Measurements from ENCODE around the gene ARL5C.

DNA sequence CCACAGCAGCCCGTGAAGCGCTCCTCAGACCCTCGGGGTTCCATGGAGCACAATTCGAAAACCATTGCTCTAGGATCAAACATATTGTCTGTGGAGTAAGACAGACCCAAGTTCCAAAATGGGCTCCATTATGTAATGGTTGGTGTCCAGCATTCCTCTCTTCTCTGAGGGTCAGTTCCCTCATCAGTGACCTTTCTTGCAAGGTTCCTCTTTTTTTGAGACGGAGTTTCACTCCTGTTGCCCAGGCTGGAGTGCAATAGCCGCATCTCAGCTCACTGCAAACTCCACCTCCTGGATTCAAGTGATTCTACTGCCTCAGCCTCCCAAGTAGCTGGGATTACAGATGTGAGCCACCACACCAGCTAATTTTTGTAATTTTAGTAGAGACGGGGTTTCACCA lies 43.0 kb downstream of the ARL5C start:
- TF ChIP-seq, protein P1, sequence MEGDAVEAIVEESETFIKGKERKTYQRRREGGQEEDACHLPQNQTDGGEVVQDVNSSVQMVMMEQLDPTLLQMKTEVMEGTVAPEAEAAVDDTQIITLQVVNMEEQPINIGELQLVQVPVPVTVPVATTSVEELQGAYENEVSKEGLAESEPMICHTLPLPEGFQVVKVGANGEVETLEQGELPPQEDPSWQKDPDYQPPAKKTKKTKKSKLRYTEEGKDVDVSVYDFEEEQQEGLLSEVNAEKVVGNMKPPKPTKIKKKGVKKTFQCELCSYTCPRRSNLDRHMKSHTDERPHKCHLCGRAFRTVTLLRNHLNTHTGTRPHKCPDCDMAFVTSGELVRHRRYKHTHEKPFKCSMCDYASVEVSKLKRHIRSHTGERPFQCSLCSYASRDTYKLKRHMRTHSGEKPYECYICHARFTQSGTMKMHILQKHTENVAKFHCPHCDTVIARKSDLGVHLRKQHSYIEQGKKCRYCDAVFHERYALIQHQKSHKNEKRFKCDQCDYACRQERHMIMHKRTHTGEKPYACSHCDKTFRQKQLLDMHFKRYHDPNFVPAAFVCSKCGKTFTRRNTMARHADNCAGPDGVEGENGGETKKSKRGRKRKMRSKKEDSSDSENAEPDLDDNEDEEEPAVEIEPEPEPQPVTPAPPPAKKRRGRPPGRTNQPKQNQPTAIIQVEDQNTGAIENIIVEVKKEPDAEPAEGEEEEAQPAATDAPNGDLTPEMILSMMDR (conservative IDR thresholded peaks at IDR 0.05; ENCODE audit: low read length) = no peak
- no peak for TF ChIP-seq EZH2phosphoT487 (IDR thresholded peaks at IDR 0.05; ENCODE audit: borderline replicate concordance, low read depth, low read length)
